ENCODE data around the gene TMEM72.
"Not testable (repeated sequence)": the region's sequence is repeated elsewhere in the genome, so short reads cannot be mapped to it uniquely, and the experiment has no call there.

The TMEM72 gene

GRCh38 chr10:44911081-44911540, at the start of gene TMEM72:
Gene TMEM72 (plus strand): TSS chr10:44911337. CDS start chr10:44911513, 176 bp downstream.
- Mint-ChIP-seq H3K9me3 (no peaks in the 10 kb centered on the region), H3K27ac (no peak within 1 kb of the TSS), H3K4me3 (no peak within 1 kb of the TSS), H3K27me3 (ENCODE audit: low read depth) (peaks cover 5% of the 10 kb centered on the region), H3K4me1 (ENCODE audit: low read depth) (peaks cover 14% of the 10 kb centered on the region), H3K36me3 (ENCODE audit: low read depth) (peaks cover 2% of the 10 kb centered on the region)
- no peak for DNase-seq (ENCODE audit: low spot score)

GRCh38 chr10:44862006-44862751, 49.0 kb upstream of the TMEM72 start:
- H3K27ac Mint-ChIP-seq = no peak overlapping the region
- H3K4me1 Mint-ChIP-seq (ENCODE audit: low read depth) = peaks cover 13% of the 10 kb centered on the region
- peaks cover 44% of the 10 kb centered on the region for H3K27me3 Mint-ChIP-seq (ENCODE audit: low read depth)
- no peaks in the 10 kb centered on the region for H3K9me3 Mint-ChIP-seq
- H3K4me3 Mint-ChIP-seq = no peak overlapping the region
- H3K36me3 Mint-ChIP-seq (ENCODE audit: low read depth) = no peaks in the 10 kb centered on the region
- no peak for DNase-seq (ENCODE audit: low spot score)

- no peaks in the 10 kb centered on the region for H3K36me3 Mint-ChIP-seq (ENCODE audit: low read depth)
- no peak overlapping the region for H3K4me3 Mint-ChIP-seq
- H3K4me1 Mint-ChIP-seq (ENCODE audit: low read depth) = peaks cover 13% of the 10 kb centered on the region
- no peak for DNase-seq (ENCODE audit: low spot score)
- H3K9me3 Mint-ChIP-seq = no peaks in the 10 kb centered on the region
- H3K27ac Mint-ChIP-seq = no peak overlapping the region
- peaks cover 46% of the 10 kb centered on the region for H3K27me3 Mint-ChIP-seq (ENCODE audit: low read depth)
These were observed 48.2 kb upstream of the TMEM72 start for GRCh38 chr10:44862924-44863323.

- peak overlapping the region; percentile 92 for H3K4me3 Mint-ChIP-seq
- H3K4me1 Mint-ChIP-seq (ENCODE audit: low read depth) = peaks cover 13% of the 10 kb centered on the region
These were observed 47.6 kb upstream of the TMEM72 start for GRCh38 chr10:44863344-44864047.

GRCh38 chr10:44864051-44864450, 47.1 kb upstream of the TMEM72 start:
- peak overlapping the region; percentile 92 for H3K4me3 Mint-ChIP-seq
- H3K4me1 Mint-ChIP-seq (ENCODE audit: low read depth) = peaks cover 13% of the 10 kb centered on the region
- no peak overlapping the region for H3K27ac Mint-ChIP-seq
- no peaks in the 10 kb centered on the region for H3K9me3 Mint-ChIP-seq
- H3K27me3 Mint-ChIP-seq (ENCODE audit: low read depth) = peaks cover 53% of the 10 kb centered on the region
- no peak for DNase-seq (ENCODE audit: low spot score)
- H3K36me3 Mint-ChIP-seq (ENCODE audit: low read depth) = no peaks in the 10 kb centered on the region

More at GRCh38 chr10:44863344-44864047, 47.6 kb upstream of the TMEM72 start:
- Mint-ChIP-seq H3K9me3 (no peaks in the 10 kb centered on the region), H3K27me3 (ENCODE audit: low read depth) (peaks cover 49% of the 10 kb centered on the region), H3K36me3 (ENCODE audit: low read depth) (no peaks in the 10 kb centered on the region), H3K27ac (no peak overlapping the region)
- DNase-seq (ENCODE audit: low spot score) = no peak

- H3K4me3 Mint-ChIP-seq = peak overlapping the region; percentile 92
- no peak overlapping the region for H3K27ac Mint-ChIP-seq
- H3K4me1 Mint-ChIP-seq (ENCODE audit: low read depth) = peaks cover 13% of the 10 kb centered on the region
- no peaks in the 10 kb centered on the region for H3K9me3 Mint-ChIP-seq
- peaks cover 56% of the 10 kb centered on the region for H3K27me3 Mint-ChIP-seq (ENCODE audit: low read depth)
- peak; percentile 76 for DNase-seq (ENCODE audit: low spot score)
- no peaks in the 10 kb centered on the region for H3K36me3 Mint-ChIP-seq (ENCODE audit: low read depth)
These were observed 46.4 kb upstream of the TMEM72 start for GRCh38 chr10:44864637-44865288.

- Mint-ChIP-seq H3K9me3 (no peaks in the 10 kb centered on the region), H3K36me3 (ENCODE audit: low read depth) (no peaks in the 10 kb centered on the region), H3K27ac (no peak overlapping the region), H3K27me3 (ENCODE audit: low read depth) (peaks cover 60% of the 10 kb centered on the region), H3K4me1 (ENCODE audit: low read depth) (peaks cover 13% of the 10 kb centered on the region), H3K4me3 (no peak overlapping the region)
- DNase-seq (ENCODE audit: low spot score) = no peak
These were observed 45.9 kb upstream of the TMEM72 start for GRCh38 chr10:44865289-44865671.

GRCh38 chr10:44866367-44866766, 44.8 kb upstream of the TMEM72 start:
- DNase-seq (ENCODE audit: low spot score); H3K4me3 Mint-ChIP-seq; H3K36me3 Mint-ChIP-seq (ENCODE audit: low read depth); H3K27ac Mint-ChIP-seq; H3K9me3 Mint-ChIP-seq: not testable (repeated sequence)
- H3K4me1 Mint-ChIP-seq (ENCODE audit: low read depth) = peaks cover 13% of the 10 kb centered on the region
- peaks cover 60% of the 10 kb centered on the region for H3K27me3 Mint-ChIP-seq (ENCODE audit: low read depth)

GRCh38 chr10:44870031-44870430, 41.1 kb upstream of the TMEM72 start:
- Mint-ChIP-seq H3K27ac (no peak overlapping the region), H3K36me3 (ENCODE audit: low read depth) (no peaks in the 10 kb centered on the region), H3K4me3 (no peak overlapping the region), H3K27me3 (ENCODE audit: low read depth) (peaks cover 40% of the 10 kb centered on the region), H3K9me3 (no peaks in the 10 kb centered on the region), H3K4me1 (ENCODE audit: low read depth) (peaks cover under 1% of the 10 kb centered on the region)
- DNase-seq (ENCODE audit: low spot score) = no peak

- H3K4me3 Mint-ChIP-seq = no peak overlapping the region
- H3K4me1 Mint-ChIP-seq (ENCODE audit: low read depth) = no peaks in the 10 kb centered on the region
- peaks cover 19% of the 10 kb centered on the region for H3K27me3 Mint-ChIP-seq (ENCODE audit: low read depth)
- no peak for DNase-seq (ENCODE audit: low spot score)
- no peak overlapping the region for H3K27ac Mint-ChIP-seq
- no peaks in the 10 kb centered on the region for H3K9me3 Mint-ChIP-seq
- H3K36me3 Mint-ChIP-seq (ENCODE audit: low read depth) = no peaks in the 10 kb centered on the region
These were observed 38.0 kb upstream of the TMEM72 start for GRCh38 chr10:44873160-44873559.

GRCh38 chr10:44874166-44874565, 37.0 kb upstream of the TMEM72 start:
- peaks cover 6% of the 10 kb centered on the region for H3K4me1 Mint-ChIP-seq (ENCODE audit: low read depth)
- peaks cover 14% of the 10 kb centered on the region for H3K27me3 Mint-ChIP-seq (ENCODE audit: low read depth)
- DNase-seq (ENCODE audit: low spot score) = no peak
- no peak overlapping the region for H3K27ac Mint-ChIP-seq
- no peaks in the 10 kb centered on the region for H3K36me3 Mint-ChIP-seq (ENCODE audit: low read depth)
- no peak overlapping the region for H3K4me3 Mint-ChIP-seq
- no peaks in the 10 kb centered on the region for H3K9me3 Mint-ChIP-seq

- peak; percentile 80 for DNase-seq (ENCODE audit: low spot score)
- no peaks in the 10 kb centered on the region for H3K36me3 Mint-ChIP-seq (ENCODE audit: low read depth)
- peaks cover 15% of the 10 kb centered on the region for H3K4me1 Mint-ChIP-seq (ENCODE audit: low read depth)
- H3K27ac Mint-ChIP-seq = no peak overlapping the region
- peak overlapping the region; percentile 91 for H3K4me3 Mint-ChIP-seq
- no peaks in the 10 kb centered on the region for H3K9me3 Mint-ChIP-seq
- peaks cover 13% of the 10 kb centered on the region for H3K27me3 Mint-ChIP-seq (ENCODE audit: low read depth)
These were observed 32.2 kb upstream of the TMEM72 start for GRCh38 chr10:44878706-44879530.

- Mint-ChIP-seq H3K36me3 (ENCODE audit: low read depth) (no peaks in the 10 kb centered on the region), H3K9me3 (no peaks in the 10 kb centered on the region), H3K4me1 (ENCODE audit: low read depth) (peaks cover 15% of the 10 kb centered on the region), H3K27ac (no peak overlapping the region), H3K4me3 (peak overlapping the region; percentile 91), H3K27me3 (ENCODE audit: low read depth) (peaks cover 15% of the 10 kb centered on the region)
- DNase-seq (ENCODE audit: low spot score) = no peak
These were observed 31.6 kb upstream of the TMEM72 start for GRCh38 chr10:44879531-44879899.

All from T-helper 2 cell treated with Interferon-gamma antibody and Interleukin-4, amounts not matched to agents 5 μg/mL and 100 μg/mL, for 36 hours (primary cell).